Fibroblast of villous mesenchyme (primary cell): ENCODE results near the gene IRF2BPL. TPM values are rescaled to one million over a fixed set of nuclear protein-coding genes. Genes with fewer than 3 reads are reported as not detected.

Experiments used
- DNase-seq: peaks from one replicate; pipeline ENCODE4 v3.0.0-alpha.2; 2010; ENCODE audit warnings: low read depth
- H3K4me3 ChIP-seq: 2 replicates; pipeline ENCODE4 v1.5.1; 2011; ENCODE audit warnings: low read depth, mild to moderate bottlenecking, low read length
- total RNA-seq: library from RNA; depleted of rRNA; stranded (reverse); fragments of >200 nt; gene quantifications from 2 replicates; pipeline ENCODE4 v1.2.3, GENCODE V29; 2012
- TF ChIP-seq, protein P1 (sequence below): IDR thresholded peaks from 2 replicates; pipeline ENCODE4 v1.5.1; 2012; ENCODE audit warnings: low read depth, mild to moderate bottlenecking, low read length; ENCODE audit not compliant: insufficient read depth

The IRF2BPL gene
- total RNA-seq, 1 donor = 40.2 TPM

GRCh38 chr14:77055981-77056380, 27.5 kb upstream of the IRF2BPL start:
- no peak for DNase-seq
- no peak overlapping the region for H3K4me3 ChIP-seq
- TF ChIP-seq, protein P1, sequence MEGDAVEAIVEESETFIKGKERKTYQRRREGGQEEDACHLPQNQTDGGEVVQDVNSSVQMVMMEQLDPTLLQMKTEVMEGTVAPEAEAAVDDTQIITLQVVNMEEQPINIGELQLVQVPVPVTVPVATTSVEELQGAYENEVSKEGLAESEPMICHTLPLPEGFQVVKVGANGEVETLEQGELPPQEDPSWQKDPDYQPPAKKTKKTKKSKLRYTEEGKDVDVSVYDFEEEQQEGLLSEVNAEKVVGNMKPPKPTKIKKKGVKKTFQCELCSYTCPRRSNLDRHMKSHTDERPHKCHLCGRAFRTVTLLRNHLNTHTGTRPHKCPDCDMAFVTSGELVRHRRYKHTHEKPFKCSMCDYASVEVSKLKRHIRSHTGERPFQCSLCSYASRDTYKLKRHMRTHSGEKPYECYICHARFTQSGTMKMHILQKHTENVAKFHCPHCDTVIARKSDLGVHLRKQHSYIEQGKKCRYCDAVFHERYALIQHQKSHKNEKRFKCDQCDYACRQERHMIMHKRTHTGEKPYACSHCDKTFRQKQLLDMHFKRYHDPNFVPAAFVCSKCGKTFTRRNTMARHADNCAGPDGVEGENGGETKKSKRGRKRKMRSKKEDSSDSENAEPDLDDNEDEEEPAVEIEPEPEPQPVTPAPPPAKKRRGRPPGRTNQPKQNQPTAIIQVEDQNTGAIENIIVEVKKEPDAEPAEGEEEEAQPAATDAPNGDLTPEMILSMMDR = no peak

GRCh38 chr14:77055306-77055705, 26.8 kb upstream of the IRF2BPL start:
- no peak for DNase-seq
- no peak overlapping the region for H3K4me3 ChIP-seq
- TF ChIP-seq, protein P1 = no peak

GRCh38 chr14:77053046-77053841, 24.7 kb upstream of the IRF2BPL start:
- TF ChIP-seq, protein P1 = peak; percentile 89
- no peak overlapping the region for H3K4me3 ChIP-seq
- peak; percentile 94 for DNase-seq

DNA sequence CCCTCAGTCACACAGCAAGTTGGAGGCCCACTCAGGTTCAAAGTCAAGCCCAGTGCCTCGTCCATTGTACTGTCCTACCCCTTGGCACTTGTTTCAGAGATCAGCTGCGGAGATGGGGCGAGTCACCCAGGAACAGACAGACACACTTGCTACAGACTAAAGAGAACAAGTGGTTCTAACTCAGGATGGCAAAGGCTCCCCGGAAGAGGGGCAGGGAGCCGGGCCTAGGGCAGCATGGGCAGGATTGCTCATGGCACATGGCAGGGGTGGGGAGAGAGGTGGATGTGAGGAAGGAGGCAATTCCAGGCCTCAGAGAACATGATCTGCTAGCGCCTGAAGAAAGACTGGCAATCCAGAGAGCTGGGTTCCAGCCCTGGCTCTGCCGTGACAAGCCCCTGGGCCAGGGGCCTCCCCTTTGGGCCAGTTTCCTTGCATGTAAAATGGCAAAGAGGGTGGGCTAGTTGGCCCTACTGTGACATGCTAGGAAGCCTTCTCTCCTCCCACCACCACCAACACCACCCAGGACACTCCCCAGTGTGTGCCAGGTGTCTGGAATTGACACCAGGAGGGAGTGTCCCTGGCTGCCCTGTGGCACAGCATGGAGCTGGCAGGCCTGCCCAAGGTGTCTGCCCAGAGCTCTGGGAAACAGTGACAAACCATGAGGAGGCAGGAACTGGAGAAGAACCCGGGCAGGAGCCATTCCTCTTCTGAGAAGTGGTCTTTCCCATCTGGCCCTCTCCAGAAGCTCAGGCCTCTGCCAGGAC, 24.0 kb upstream of the IRF2BPL start:
- TF ChIP-seq, protein P1 = no peak
- DNase-seq = no peak
- no peak overlapping the region for H3K4me3 ChIP-seq

DNA sequence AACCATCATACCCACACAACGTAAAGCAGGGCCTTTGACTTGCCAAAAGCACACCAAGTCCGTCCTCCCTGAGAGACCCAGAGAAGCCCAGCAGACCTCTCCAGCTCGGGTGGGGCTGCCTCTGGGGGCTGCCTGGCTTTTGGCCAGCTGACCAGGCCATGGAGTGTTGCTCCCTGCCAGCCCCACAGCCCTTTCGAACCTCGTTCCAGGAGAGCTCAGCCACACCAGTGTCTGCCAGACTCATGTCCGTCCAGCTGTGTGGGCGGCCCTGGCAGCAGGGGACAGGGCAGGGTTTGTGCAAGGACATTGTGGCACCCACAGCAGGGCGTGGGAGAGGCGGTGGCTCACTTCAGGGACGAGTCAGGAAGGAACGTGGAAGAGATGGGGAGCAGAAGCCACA, 22.6 kb upstream of the IRF2BPL start:
- TF ChIP-seq, protein P1 = no peak
- no peak for DNase-seq
- no peak overlapping the region for H3K4me3 ChIP-seq

DNA sequence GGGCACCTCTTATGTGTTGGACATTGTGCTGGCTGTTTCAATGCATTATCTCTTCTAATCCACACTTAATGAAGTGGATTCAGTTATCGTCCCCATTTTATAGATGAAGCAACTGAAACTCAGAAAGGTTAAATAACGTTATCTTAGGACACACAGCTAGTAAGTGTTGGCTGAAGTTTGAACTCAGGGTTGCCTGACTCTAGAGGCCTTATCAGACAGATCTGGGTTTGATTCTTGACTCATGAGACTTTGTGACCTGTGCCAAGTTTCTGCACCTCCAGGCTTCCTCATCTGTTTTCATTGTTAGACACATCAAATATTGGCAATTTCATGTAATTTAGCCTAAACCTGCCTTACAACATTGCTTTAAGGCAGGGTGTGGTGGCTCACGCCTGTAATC, 18.2 kb upstream of the IRF2BPL start:
- no peak overlapping the region for H3K4me3 ChIP-seq
- no peak for DNase-seq
- TF ChIP-seq, protein P1 = no peak
